ENCODE results near the gene RBCK1.

DNA sequence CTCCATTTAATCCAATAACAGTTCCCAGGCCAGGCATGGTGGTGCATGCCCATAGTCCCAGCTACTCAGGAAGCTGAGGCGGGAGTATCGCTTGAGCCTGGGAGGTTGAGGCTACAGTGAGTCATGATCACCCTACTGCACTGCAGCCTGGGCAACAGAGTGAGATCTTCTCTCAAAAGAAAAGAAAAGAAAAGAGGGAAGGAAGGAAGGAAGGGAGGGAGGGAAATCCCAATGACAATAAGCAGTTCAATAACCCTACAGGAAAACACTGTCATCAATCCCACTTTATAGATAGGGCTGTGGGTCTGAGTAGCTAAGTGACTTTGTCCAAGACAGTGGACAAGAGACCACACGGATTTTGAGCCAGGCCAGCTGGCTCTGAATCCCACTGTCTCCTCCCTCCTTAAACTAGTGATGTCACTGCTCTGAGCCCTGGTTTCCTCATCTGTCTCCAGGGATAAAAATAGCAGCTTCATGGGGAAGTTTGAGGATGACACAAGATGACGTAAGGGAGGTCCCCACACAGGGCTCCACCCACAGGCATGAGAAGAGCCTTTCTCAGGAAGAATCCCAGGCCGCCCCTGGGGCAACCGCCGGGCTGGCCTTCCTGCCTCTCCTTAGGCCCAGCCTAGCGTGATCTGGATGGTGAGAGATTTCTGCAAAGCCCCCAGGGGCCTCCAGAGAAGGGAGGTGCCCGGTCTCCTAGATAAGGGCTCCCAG is 34.8 kb upstream of the RBCK1 start:
- TF ChIP-seq POLR2AphosphoS5 (IDR thresholded peaks at IDR 0.05), result peak; percentile 16 to 21
- no peak for TF ChIP-seq CTCF (IDR thresholded peaks at IDR 0.05)

Measured in upper lobe of left lung (tissue), 4 donors.